ENCODE results near the gene CYB5RL.

DNA sequence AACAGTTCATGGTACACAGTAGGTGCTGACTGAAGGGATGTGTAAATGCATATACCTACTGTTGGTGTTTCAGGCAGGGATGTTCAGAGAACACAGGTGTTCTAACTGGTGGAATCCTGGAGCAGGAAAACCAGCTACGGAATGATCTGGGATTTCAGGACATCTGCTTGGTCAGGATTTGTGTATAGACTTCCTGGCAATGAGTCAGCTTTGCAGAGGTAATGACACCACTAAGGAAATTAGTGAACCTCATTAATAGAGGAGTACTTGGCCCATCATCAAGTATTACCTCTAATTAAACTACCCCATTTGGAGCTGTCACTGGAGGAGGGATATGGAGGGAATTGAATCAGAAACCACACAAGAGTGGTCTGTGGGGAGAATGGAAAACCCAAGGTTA, 7.5 kb upstream of the CYB5RL start:
- TF ChIP-seq, protein P1, sequence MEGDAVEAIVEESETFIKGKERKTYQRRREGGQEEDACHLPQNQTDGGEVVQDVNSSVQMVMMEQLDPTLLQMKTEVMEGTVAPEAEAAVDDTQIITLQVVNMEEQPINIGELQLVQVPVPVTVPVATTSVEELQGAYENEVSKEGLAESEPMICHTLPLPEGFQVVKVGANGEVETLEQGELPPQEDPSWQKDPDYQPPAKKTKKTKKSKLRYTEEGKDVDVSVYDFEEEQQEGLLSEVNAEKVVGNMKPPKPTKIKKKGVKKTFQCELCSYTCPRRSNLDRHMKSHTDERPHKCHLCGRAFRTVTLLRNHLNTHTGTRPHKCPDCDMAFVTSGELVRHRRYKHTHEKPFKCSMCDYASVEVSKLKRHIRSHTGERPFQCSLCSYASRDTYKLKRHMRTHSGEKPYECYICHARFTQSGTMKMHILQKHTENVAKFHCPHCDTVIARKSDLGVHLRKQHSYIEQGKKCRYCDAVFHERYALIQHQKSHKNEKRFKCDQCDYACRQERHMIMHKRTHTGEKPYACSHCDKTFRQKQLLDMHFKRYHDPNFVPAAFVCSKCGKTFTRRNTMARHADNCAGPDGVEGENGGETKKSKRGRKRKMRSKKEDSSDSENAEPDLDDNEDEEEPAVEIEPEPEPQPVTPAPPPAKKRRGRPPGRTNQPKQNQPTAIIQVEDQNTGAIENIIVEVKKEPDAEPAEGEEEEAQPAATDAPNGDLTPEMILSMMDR (IDR thresholded peaks at IDR 0.05; ENCODE audit: borderline replicate concordance, extremely low read depth, low read length, poor library complexity, severe bottlenecking), result no peak
- no peak for TF ChIP-seq EZH2 (IDR thresholded peaks at IDR 0.05; ENCODE audit: borderline replicate concordance, low read depth, low read length, severe bottlenecking)
